ENCODE data around the gene POLR2E. TPM values are rescaled to one million over a fixed set of nuclear protein-coding genes. Genes with fewer than 3 reads are reported as not detected.
A peak's percentile ranks its signal among the peaks of the same experiment; 100 is the strongest.

The POLR2E gene
- total RNA-seq, 1 donor from 2014 or later = 267 TPM

DNA sequence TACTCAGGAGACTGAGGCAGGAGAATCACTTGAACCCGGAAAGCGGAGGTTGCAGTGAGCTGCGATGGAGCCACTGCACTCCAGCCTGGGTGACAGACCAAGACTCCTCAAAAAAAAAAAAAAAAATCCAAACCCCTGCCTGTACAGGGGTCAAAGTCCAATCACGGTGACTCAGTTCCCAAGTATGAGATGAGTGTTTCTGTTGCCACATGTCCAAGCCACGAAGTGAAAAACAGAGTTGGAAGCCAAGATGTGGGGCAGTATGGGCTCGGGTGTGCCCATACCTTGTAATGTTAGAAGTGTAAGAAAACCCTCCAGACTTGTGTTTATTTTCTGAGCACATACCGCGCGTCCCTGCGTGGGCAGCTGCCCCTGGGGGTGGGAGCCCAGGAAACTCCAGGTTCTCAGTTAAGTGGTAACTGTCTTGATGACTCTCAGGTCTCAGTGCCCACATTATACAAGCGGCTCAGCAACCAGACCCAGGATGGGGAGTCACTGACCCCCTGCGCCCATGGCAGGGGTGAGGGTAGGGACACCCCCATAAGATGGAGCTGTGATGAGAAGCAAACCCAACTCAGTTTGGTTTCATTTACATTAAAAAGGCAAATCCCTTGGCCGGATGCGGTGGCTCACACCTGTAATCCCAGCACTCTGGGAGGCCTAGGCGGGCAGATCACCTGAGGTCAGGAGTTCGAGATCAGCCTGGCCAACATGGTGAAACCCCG lies 7.4 kb upstream of the POLR2E start:
- peak; percentile 100 for DNase-seq (ENCODE audit: low read depth)
- H3K36me3 ChIP-seq (ENCODE audit: control insufficient read depth, insufficient read depth, low read length) = no peaks in the 10 kb centered on the region
- H3K4me3 ChIP-seq (ENCODE audit: low read depth, low read length) = no peak overlapping the region
- TF ChIP-seq, protein P1, sequence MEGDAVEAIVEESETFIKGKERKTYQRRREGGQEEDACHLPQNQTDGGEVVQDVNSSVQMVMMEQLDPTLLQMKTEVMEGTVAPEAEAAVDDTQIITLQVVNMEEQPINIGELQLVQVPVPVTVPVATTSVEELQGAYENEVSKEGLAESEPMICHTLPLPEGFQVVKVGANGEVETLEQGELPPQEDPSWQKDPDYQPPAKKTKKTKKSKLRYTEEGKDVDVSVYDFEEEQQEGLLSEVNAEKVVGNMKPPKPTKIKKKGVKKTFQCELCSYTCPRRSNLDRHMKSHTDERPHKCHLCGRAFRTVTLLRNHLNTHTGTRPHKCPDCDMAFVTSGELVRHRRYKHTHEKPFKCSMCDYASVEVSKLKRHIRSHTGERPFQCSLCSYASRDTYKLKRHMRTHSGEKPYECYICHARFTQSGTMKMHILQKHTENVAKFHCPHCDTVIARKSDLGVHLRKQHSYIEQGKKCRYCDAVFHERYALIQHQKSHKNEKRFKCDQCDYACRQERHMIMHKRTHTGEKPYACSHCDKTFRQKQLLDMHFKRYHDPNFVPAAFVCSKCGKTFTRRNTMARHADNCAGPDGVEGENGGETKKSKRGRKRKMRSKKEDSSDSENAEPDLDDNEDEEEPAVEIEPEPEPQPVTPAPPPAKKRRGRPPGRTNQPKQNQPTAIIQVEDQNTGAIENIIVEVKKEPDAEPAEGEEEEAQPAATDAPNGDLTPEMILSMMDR (IDR thresholded peaks at IDR 0.05; ENCODE audit: insufficient read depth, low read length, poor library complexity, severe bottlenecking) = no peak
- no peaks in the 10 kb centered on the region for H3K27me3 ChIP-seq (ENCODE audit: control insufficient read depth, insufficient read depth, low read length)

DNA sequence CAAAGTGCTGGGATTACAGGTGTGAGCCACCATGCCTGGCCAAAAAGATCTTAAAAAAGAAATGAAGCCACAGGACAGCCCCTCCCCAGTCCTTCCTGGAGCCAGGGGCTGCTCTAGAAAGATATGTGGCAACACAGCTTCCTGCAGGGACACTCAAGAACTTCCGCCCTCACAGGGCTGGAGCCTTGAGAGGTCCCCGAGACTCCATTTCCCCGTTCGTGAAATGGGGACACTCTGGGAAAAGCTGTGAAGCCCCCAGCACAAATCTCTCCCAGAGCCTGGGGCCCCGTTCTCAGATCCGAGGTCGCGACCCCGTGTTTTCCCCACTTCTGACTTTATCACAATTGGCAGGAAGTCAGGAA lies 6.1 kb upstream of the POLR2E start:
- no peaks in the 10 kb centered on the region for H3K36me3 ChIP-seq (ENCODE audit: control insufficient read depth, insufficient read depth, low read length)
- no peak overlapping the region for H3K4me3 ChIP-seq (ENCODE audit: low read depth, low read length)
- no peaks in the 10 kb centered on the region for H3K27me3 ChIP-seq (ENCODE audit: control insufficient read depth, insufficient read depth, low read length)
- TF ChIP-seq, protein P1 (IDR thresholded peaks at IDR 0.05; ENCODE audit: insufficient read depth, low read length, poor library complexity, severe bottlenecking) = no peak
- no peak for DNase-seq (ENCODE audit: low read depth)

DNA sequence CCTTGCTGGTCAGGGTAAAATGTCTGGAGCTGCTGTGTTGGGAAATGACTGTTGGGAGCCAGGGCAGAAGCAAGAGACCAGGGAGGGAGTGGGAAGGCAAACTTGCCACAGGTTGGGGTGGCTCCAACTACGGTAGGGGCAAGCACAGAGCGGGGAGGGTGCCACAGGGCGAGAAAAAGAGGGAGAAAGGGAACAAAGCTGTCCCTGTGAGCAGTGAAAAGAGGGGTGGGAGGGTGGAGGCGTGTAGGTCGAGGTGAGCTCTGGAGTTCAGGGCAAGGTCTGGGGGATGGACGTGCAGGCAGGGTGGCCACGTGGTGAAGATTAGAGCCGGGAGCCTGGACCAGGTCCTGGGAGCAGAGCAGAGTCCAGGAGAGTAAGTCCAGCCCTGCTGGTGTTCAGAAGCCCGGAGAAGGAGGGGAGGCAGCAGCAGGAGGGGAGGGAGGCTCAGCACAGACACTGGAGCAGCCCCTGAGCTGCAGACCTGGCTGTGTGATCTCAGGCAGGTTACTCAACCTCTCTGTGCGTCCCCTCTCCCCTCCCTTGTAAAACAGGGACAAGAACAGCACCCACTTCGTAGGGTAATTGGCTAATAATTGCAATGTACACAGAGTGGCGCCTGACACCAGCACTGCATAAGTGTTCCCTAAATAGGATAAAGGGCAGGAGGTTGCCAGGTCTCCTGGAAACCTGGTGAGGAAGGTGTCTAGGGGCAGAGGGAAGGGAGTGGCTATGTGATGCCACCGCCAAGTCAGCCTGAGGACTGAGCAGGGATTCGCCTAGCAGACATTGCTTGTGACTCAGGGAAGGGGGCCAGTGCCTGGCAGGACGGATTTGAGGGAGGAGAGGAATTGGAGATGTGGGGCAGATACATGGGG lies 3.2 kb upstream of the POLR2E start:
- Histone ChIP-seq H3K36me3 (ENCODE audit: control insufficient read depth, insufficient read depth, low read length) (no peaks in the 10 kb centered on the region), H3K4me3 (ENCODE audit: low read depth, low read length) (no peak overlapping the region), H3K27me3 (ENCODE audit: control insufficient read depth, insufficient read depth, low read length) (no peaks in the 10 kb centered on the region)
- TF ChIP-seq, protein P1 (IDR thresholded peaks at IDR 0.05; ENCODE audit: insufficient read depth, low read length, poor library complexity, severe bottlenecking) = no peak
- DNase-seq (ENCODE audit: low read depth) = no peak

DNA sequence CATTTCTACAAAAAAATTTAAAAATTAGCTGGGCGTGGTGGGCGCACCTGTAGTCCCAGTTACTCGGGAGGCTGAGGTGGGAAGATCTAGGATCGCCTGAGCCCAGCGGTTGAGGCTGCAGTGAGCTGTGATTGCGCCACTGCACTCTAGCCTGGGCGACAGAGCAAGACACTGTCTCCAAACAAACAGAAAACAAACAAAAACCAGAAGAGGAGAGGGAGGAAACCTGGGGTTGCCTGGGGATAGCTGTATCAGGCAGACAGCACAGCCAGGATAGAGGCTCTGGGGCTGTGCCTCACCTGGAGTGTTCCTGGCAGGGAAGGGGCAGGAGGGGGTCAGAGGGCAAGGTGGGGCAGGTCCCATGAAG lies 2.6 kb upstream of the POLR2E start:
- Histone ChIP-seq H3K36me3 (ENCODE audit: control insufficient read depth, insufficient read depth, low read length) (no peaks in the 10 kb centered on the region), H3K4me3 (ENCODE audit: low read depth, low read length) (no peak overlapping the region), H3K27me3 (ENCODE audit: control insufficient read depth, insufficient read depth, low read length) (no peaks in the 10 kb centered on the region)
- no peak for DNase-seq (ENCODE audit: low read depth)
- TF ChIP-seq, protein P1 (IDR thresholded peaks at IDR 0.05; ENCODE audit: insufficient read depth, low read length, poor library complexity, severe bottlenecking) = no peak

DNA sequence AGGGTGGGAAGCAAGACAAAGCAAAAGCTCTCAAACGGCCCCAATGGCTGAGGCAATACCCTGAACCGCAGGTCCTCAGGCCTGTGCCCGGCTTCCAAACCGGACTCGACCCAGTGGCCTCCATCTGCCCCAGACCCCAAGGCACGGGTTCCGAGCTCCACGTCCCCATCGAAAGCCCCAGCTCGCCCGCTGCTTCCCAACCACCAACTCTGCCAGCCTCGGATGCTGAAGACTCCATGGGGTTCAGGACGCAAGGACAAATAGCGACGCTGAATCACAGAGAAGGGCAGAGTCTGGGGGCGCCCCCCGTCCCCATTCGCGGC lies 559 bp downstream of the POLR2E start:
- TF ChIP-seq, protein P1 (IDR thresholded peaks at IDR 0.05; ENCODE audit: insufficient read depth, low read length, poor library complexity, severe bottlenecking) = no peak
- Histone ChIP-seq H3K36me3 (ENCODE audit: control insufficient read depth, insufficient read depth, low read length) (peaks cover 2% of the 10 kb centered on the region), H3K4me3 (ENCODE audit: low read depth, low read length) (peak overlapping the region; percentile 95), H3K27me3 (ENCODE audit: control insufficient read depth, insufficient read depth, low read length) (no peaks in the 10 kb centered on the region)
- no peak for DNase-seq (ENCODE audit: low read depth)
